Kidney (tissue), 14 donors: ENCODE results near the gene TMEM271. TPM values are rescaled to one million over a fixed set of nuclear protein-coding genes. Genes with fewer than 3 reads are reported as not detected.

Source experiments
- DNase-seq, 5 donors: peaks; one replicate each; pipeline ENCODE4 v3.0.0-alpha.2; 2013 to 2020
- FAIRE-seq: peaks from 2 replicates; lab custom pipeline; 2012; peaks lifted over from hg19 to GRCh38; lab: Jason Lieb, UNC
- H3K27ac ChIP-seq, 2 donors: one replicate each; pipeline ENCODE4 v1.7.0; 2013; ENCODE audit warnings: low read depth in 2 of 2, low read length in 2 of 2, inconsistent platforms in 1 of 2
- H3K27me3 ChIP-seq: one replicate; pipeline ENCODE4 v1.7.1; 2013; ENCODE audit warnings: low read length, inconsistent platforms; ENCODE audit not compliant: control insufficient read depth, insufficient read depth
- H3K36me3 ChIP-seq, 3 donors: one replicate each; pipeline versions ENCODE4 v1.7.0 to v1.7.1; 2013; ENCODE audit warnings: low read length in 3 of 3, control low read depth in 1 of 3, inconsistent platforms in 1 of 3; ENCODE audit not compliant: insufficient read depth in 3 of 3, control insufficient read depth in 2 of 3
- H3K4me1 ChIP-seq, 3 donors: one replicate each; pipeline versions ENCODE4 v1.7.0 to v1.7.1; 2013; ENCODE audit warnings: low read length in 3 of 3, inconsistent platforms in 1 of 3, low read depth in 1 of 3; ENCODE audit not compliant: control insufficient read depth in 2 of 3, insufficient read depth in 2 of 3
- H3K4me3 ChIP-seq, 3 donors: one replicate each; pipeline versions ENCODE4 v1.7.0 to v1.8.1; 2013; ENCODE audit warnings: low read length in 3 of 3, control low read depth in 1 of 3, inconsistent platforms in 1 of 3
- H3K9ac ChIP-seq, 3 donors: one replicate each; pipeline versions ENCODE4 v1.7.0 to v1.7.1; 2013; ENCODE audit warnings: low read length in 3 of 3, control low read depth in 1 of 3, inconsistent platforms in 1 of 3
- H3K9me3 ChIP-seq, 3 donors: one replicate each; pipeline versions ENCODE4 v1.7.0 to v1.7.1; 2013; ENCODE audit warnings: low read length in 3 of 3, control low read depth in 1 of 3, inconsistent platforms in 1 of 3; ENCODE audit not compliant: control insufficient read depth in 2 of 3, insufficient read depth in 1 of 3
- intact Hi-C: fragments of 100-400 bp; cut with DNase I; formaldehyde crosslinking; loops from one replicate; pipeline ENCODE4 v1.11.1; 2022
- polyA plus RNA-seq: library from polyadenylated mRNA; stranded (reverse); fragments of 350-450 nt; fragmentation: Illumina TruSeq; extraction: RNeasy Lipid Tissue Mini Kit (QIAGEN cat#74804); gene quantifications from one replicate; pipeline ENCODE4 v1.2.3, GENCODE V29; 2014; ENCODE audit warnings: low read depth, low replicate concordance; ENCODE audit not compliant: insufficient read depth
- total RNA-seq: library from RNA; stranded (reverse); fragmentation: NEBNext Ultra II Directional; extraction: Animal tissue kit (Norgen Biotek cat#: 25700); gene quantifications from one replicate; pipeline ENCODE4 v1.2.1, GENCODE V29; 2021
- TF ChIP-seq, protein P1 (sequence below): IDR thresholded peaks from 3 replicates; pipeline ENCODE4 v1.5.1; 2012; ENCODE audit warnings: mild to moderate bottlenecking, moderate library complexity, borderline replicate concordance; ENCODE audit not compliant: insufficient read depth; ENCODE audit errors: extremely low read depth
- donor health status: control.
- donor health status: control.
- donor health status: control.
- donor health status: control.
- donor health status: control.
- donor health status: DM: yes; HTN: yes; CAD: no.
- donor health status: Normal renal cell carcinoma (clear cell type).

TMEM271 gene
- total and polyA plus RNA-seq, 2 donors from 2014 or later: not detected

DNA sequence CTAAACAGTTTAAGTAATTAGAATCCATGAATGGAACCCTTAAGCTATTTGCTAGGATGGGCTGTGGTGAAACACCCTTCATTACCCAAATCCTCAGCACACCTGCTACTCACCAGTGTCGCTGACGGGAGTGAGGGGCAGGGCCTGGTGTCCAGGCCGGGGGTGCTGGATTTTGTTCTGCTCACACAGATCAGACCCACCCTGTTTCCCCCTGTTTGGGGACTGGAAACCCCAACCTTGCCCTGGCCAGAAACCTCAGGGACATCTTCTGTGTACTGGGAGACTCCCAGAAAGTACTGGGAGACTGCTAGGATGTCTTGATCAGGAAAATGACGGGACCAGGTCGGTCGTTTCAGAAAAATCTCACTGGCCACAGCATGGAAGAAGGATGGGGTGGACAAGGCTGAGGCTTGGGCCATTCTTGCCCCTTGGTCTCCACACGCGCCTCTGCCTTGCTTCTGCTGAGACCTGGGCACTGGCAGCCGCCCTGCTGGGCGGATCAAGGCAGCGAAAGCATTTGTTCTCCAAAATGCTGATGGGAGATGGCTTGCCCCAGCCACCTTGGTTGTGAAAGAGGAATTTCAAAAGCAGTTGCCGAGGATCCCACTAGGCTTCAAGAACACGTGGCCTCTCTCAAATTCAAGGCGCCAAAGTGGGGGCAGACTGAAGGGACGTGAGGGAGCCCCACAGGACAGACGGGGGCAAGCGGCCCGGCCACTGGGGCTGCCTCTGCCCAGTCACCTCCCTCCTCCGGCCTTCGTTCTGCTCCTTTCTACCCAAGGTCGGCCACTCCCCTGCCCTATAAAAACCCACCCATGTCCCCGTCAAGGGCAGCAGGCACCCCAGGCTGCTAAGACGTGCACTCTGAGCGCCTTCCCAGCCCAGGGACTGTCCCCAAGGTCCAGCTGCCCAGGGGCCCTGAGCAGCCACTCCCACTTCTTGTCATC is 25.8 kb upstream of the TMEM271 start:
- no peak for DNase-seq
- no peak for FAIRE-seq
- H3K27me3 ChIP-seq: no peaks in the 10 kb centered on the region
- H3K4me3 ChIP-seq: no peak overlapping the region
- no peaks in the 10 kb centered on the region for H3K4me1 ChIP-seq
- intact Hi-C loops: no loop called here
- H3K9ac ChIP-seq: no peak overlapping the region
- H3K36me3 ChIP-seq: no peaks in the 10 kb centered on the region
- TF ChIP-seq, protein P1, sequence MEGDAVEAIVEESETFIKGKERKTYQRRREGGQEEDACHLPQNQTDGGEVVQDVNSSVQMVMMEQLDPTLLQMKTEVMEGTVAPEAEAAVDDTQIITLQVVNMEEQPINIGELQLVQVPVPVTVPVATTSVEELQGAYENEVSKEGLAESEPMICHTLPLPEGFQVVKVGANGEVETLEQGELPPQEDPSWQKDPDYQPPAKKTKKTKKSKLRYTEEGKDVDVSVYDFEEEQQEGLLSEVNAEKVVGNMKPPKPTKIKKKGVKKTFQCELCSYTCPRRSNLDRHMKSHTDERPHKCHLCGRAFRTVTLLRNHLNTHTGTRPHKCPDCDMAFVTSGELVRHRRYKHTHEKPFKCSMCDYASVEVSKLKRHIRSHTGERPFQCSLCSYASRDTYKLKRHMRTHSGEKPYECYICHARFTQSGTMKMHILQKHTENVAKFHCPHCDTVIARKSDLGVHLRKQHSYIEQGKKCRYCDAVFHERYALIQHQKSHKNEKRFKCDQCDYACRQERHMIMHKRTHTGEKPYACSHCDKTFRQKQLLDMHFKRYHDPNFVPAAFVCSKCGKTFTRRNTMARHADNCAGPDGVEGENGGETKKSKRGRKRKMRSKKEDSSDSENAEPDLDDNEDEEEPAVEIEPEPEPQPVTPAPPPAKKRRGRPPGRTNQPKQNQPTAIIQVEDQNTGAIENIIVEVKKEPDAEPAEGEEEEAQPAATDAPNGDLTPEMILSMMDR: no peak
- H3K9me3 ChIP-seq: no peaks in the 10 kb centered on the region
- no peak overlapping the region for H3K27ac ChIP-seq

DNA sequence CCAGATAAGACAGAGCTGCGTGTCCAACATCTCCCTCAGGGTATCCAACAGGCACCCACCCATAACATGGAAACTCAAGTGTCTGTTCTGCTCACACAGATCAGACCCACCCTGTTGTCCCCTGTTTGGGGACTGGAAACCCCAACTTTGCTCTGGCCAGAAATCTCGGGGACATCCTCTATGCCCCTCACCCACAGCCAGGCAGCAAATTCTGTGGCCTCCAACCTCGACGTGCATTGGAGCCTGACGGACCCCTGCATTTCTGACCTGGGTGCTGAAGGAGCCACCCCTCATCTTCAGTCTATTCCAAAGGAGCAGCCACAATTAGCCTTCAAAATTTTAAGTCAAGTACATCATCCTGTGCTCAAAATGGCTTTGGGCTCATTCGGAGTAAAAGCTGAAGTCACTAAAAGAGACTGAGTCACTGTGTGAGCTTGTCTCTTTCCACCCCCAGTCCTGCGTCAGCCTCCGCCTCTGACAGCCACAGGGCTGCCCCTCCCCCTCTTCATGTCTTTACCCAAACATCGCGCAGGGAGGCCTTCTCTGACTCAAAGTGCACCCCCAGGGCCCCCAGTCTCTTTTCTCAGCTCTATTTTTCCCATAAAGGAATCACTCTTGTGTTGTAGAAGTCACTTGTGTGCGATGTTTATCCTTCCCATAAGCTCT is 24.9 kb upstream of the TMEM271 start:
- Histone ChIP-seq H3K9ac (no peak overlapping the region), H3K27ac (no peak overlapping the region), H3K27me3 (no peaks in the 10 kb centered on the region), H3K36me3 (no peaks in the 10 kb centered on the region), H3K4me1 (no peaks in the 10 kb centered on the region), H3K4me3 (no peak overlapping the region), H3K9me3 (no peaks in the 10 kb centered on the region)
- TF ChIP-seq, protein P1: no peak
- DNase-seq: no peak
- FAIRE-seq: no peak
- intact Hi-C loops: no loop called here

GRCh38 chr4:600166-600565 is 24.1 kb upstream of the TMEM271 start:
- Histone ChIP-seq H3K27me3 (no peaks in the 10 kb centered on the region), H3K4me3 (no peak overlapping the region), H3K4me1 (no peaks in the 10 kb centered on the region), H3K9ac (no peak overlapping the region), H3K9me3 (no peaks in the 10 kb centered on the region), H3K36me3 (no peaks in the 10 kb centered on the region), H3K27ac (no peak overlapping the region)
- TF ChIP-seq, protein P1: no peak
- FAIRE-seq (no peak), DNase-seq (no peak)
- intact Hi-C loops: no loop called here
